GM12872 (cell line): ENCODE measurements around the gene MAPKAPK5.

Experiments
- CTCF ChIP-seq: IDR thresholded peaks from 3 replicates; pipeline ENCODE4 v1.5.1; 2011; ENCODE audit warnings: low read depth, mild to moderate bottlenecking, low read length, moderate library complexity; ENCODE audit not compliant: insufficient read depth

Gene MAPKAPK5

DNA sequence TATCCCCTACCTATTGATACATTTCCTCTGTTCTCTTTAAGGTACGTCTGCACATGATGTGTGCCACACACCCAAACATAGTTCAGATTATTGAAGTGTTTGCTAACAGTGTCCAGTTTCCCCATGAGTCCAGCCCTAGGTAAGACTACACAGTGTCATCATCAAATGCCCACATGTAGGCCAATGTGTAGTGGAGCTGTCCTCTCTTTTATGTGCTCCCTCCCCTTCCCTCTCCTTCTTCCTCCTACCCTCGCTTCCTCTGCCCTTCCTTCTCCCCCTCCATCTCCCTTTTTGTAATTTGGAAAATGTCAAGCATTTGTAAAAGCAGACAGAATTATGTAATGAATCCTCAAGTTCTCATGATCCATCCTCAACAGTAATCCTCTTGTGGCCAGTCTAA is 25.5 kb downstream of the MAPKAPK5 start:
- TF ChIP-seq CTCF: no peak

- no peak for TF ChIP-seq CTCF
Measured at GRCh38 chr12:111868676-111869588, 26.9 kb downstream of the MAPKAPK5 start.

GRCh38 chr12:111869671-111870070 is 27.6 kb downstream of the MAPKAPK5 start:
- no peak for TF ChIP-seq CTCF

- TF ChIP-seq CTCF: no peak
Measured at GRCh38 chr12:111870216-111870615, 28.2 kb downstream of the MAPKAPK5 start.

- no peak for TF ChIP-seq CTCF
Measured at GRCh38 chr12:111870706-111871105, 28.7 kb downstream of the MAPKAPK5 start.

- TF ChIP-seq CTCF: no peak
Measured at GRCh38 chr12:111873113-111873512, 31.1 kb downstream of the MAPKAPK5 start.

GRCh38 chr12:111881716-111882115 is 39.7 kb downstream of the MAPKAPK5 start:
- TF ChIP-seq CTCF: no peak
